Hepatocyte (in vitro differentiated cells): Measurements from ENCODE around the gene CD9. TPM values are rescaled to one million over a fixed set of nuclear protein-coding genes. Genes with fewer than 3 reads are reported as not detected.

Source experiments
- DNase-seq: peaks from one replicate; pipeline ENCODE4 v3.0.0-alpha.2; 2016; ENCODE audit warnings: low spot score
- H2AFZ ChIP-seq: fragments of 200-600 bp; sonication (generic); 2 replicates; pipeline ENCODE4 v1.6.0; 2016; ENCODE audit warnings: antibody characterized with exemption, mild to moderate bottlenecking
- H3K27ac ChIP-seq: fragments of 200-600 bp; sonication (generic); 2 replicates; pipeline ENCODE4 v1.5.1; 2016; ENCODE audit warnings: mild to moderate bottlenecking
- H3K27me3 ChIP-seq: fragments of 200-600 bp; sonication (generic); 2 replicates; pipeline ENCODE4 v1.6.1; 2016
- H3K36me3 ChIP-seq: fragments of 200-600 bp; sonication (generic); replicated peaks from 2 replicates; pipeline ENCODE4 v1.5.1; 2016; ENCODE audit warnings: low read depth; ENCODE audit not compliant: insufficient read depth
- H3K4me1 ChIP-seq: fragments of 200-600 bp; sonication (generic); 2 replicates; pipeline ENCODE4 v1.5.1; 2016; ENCODE audit warnings: mild to moderate bottlenecking, moderate library complexity; ENCODE audit not compliant: insufficient read depth
- H3K4me2 ChIP-seq: fragments of 200-600 bp; sonication (generic); 2 replicates; pipeline ENCODE4 v1.6.0; 2016
- H3K4me3 ChIP-seq: fragments of 200-600 bp; sonication (generic); 2 replicates; pipeline ENCODE4 v1.5.1; 2016; ENCODE audit warnings: mild to moderate bottlenecking
- H3K79me2 ChIP-seq: fragments of 200-600 bp; sonication (generic); 2 replicates; pipeline ENCODE4 v1.6.0; 2017; ENCODE audit warnings: mild to moderate bottlenecking
- H3K9me2 ChIP-seq: fragments of 200-600 bp; sonication (generic); replicated peaks from 2 replicates; pipeline ENCODE4 v1.6.0; 2017; ENCODE audit warnings: mild to moderate bottlenecking; ENCODE audit not compliant: insufficient read depth
- H3K9me3 ChIP-seq: fragments of 200-600 bp; sonication (generic); 2 replicates; pipeline ENCODE4 v1.5.1; 2016; ENCODE audit warnings: low read depth, mild to moderate bottlenecking
- H4K20me1 ChIP-seq: fragments of 200-600 bp; sonication (generic); 2 replicates; pipeline ENCODE4 v1.6.0; 2016; ENCODE audit warnings: mild to moderate bottlenecking; ENCODE audit not compliant: insufficient read depth, poor library complexity, severe bottlenecking
- EZH2 ChIP-seq: fragments of 200-600 bp; sonication (generic); IDR thresholded peaks from 2 replicates; pipeline ENCODE4 v1.6.1; 2016; ENCODE audit warnings: antibody characterized with exemption, mild to moderate bottlenecking, borderline replicate concordance
- EZH2phosphoT487 ChIP-seq: fragments of 200-600 bp; sonication (generic); IDR thresholded peaks from one replicate; pipeline ENCODE4 v1.6.1; 2018; ENCODE audit warnings: antibody characterized with exemption, mild to moderate bottlenecking, low read depth, moderate library complexity; ENCODE audit not compliant: unreplicated experiment, severe bottlenecking
- WGBS: methylation state at CpG from one replicate; pipeline ENCODE4 v1.1.6; 2016; ENCODE audit warnings: low lambda C conversion rate; ENCODE audit errors: missing lambda C conversion rate; 5-methylcytosine and 5-hydroxymethylcytosine counted together
- polyA plus RNA-seq: library from polyadenylated mRNA; unstranded; fragments of >200 nt; fragmentation: Nextera tagmentation; extraction: Ambion mirVana; gene quantifications from 2 replicates; pipeline ENCODE4 v1.2.1, GENCODE V29; 2016
- total RNA-seq: library from RNA; depleted of rRNA; stranded (reverse); fragments of >200 nt; gene quantifications from 2 replicates; pipeline ENCODE4 v1.2.3, GENCODE V29; 2014
- TF ChIP-seq, protein P1 (sequence below): fragments of 200-600 bp; sonication (generic); IDR thresholded peaks from 2 replicates; pipeline ENCODE4 v1.5.1; 2016; ENCODE audit warnings: antibody characterized with exemption, mild to moderate bottlenecking; ENCODE audit not compliant: poor library complexity

CD9 gene
- total and polyA plus RNA-seq, 2 experiments from 2014 or later: 117 to 188 TPM

- 29% methylated on average over 24 of the region's 24 CpGs for WGBS
- no peak overlapping the region for H3K4me3 ChIP-seq
Measured at GRCh38 chr12:6229224-6230218, 29.3 kb downstream of the CD9 start.

GRCh38 chr12:6230321-6231110 lies 30.3 kb downstream of the CD9 start:
- H3K36me3 ChIP-seq: no peaks in the 10 kb centered on the region
- peak; percentile 50 for DNase-seq
- H2AFZ ChIP-seq: no peak overlapping the region
- peak overlapping the region; percentile 65 for H3K4me2 ChIP-seq
- TF ChIP-seq EZH2phosphoT487: no peak
- no peak for TF ChIP-seq EZH2
- TF ChIP-seq, protein P1, sequence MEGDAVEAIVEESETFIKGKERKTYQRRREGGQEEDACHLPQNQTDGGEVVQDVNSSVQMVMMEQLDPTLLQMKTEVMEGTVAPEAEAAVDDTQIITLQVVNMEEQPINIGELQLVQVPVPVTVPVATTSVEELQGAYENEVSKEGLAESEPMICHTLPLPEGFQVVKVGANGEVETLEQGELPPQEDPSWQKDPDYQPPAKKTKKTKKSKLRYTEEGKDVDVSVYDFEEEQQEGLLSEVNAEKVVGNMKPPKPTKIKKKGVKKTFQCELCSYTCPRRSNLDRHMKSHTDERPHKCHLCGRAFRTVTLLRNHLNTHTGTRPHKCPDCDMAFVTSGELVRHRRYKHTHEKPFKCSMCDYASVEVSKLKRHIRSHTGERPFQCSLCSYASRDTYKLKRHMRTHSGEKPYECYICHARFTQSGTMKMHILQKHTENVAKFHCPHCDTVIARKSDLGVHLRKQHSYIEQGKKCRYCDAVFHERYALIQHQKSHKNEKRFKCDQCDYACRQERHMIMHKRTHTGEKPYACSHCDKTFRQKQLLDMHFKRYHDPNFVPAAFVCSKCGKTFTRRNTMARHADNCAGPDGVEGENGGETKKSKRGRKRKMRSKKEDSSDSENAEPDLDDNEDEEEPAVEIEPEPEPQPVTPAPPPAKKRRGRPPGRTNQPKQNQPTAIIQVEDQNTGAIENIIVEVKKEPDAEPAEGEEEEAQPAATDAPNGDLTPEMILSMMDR: no peak
- H4K20me1 ChIP-seq: no peaks in the 10 kb centered on the region
- no peaks in the 10 kb centered on the region for H3K9me3 ChIP-seq
- peaks cover 13% of the 10 kb centered on the region for H3K79me2 ChIP-seq
- peak overlapping the region; percentile 97 for H3K27ac ChIP-seq
- H3K9me2 ChIP-seq: no peaks in the 10 kb centered on the region
- H3K4me3 ChIP-seq: no peak overlapping the region
- peaks cover 85% of the 10 kb centered on the region for H3K4me1 ChIP-seq
- 60% methylated on average over 16 of the region's 16 CpGs for WGBS
- no peaks in the 10 kb centered on the region for H3K27me3 ChIP-seq

More at GRCh38 chr12:6229224-6230218, 29.3 kb downstream of the CD9 start:
- no peaks in the 10 kb centered on the region for H3K9me3 ChIP-seq
- no peaks in the 10 kb centered on the region for H3K9me2 ChIP-seq
- peak overlapping the region; percentile 65 for H3K4me2 ChIP-seq
- peak; percentile 84 for DNase-seq
- TF ChIP-seq EZH2phosphoT487: peak; percentile 33
- TF ChIP-seq, protein P1: no peak
- H3K36me3 ChIP-seq: no peaks in the 10 kb centered on the region
- peak overlapping the region; percentile 97 for H3K27ac ChIP-seq
- H4K20me1 ChIP-seq: no peaks in the 10 kb centered on the region
- H3K79me2 ChIP-seq: peaks cover 17% of the 10 kb centered on the region
- H3K4me1 ChIP-seq: peaks cover 81% of the 10 kb centered on the region
- no peak overlapping the region for H2AFZ ChIP-seq
- no peaks in the 10 kb centered on the region for H3K27me3 ChIP-seq

GRCh38 chr12:6231359-6232268 lies 31.4 kb downstream of the CD9 start:
- H3K79me2 ChIP-seq: peaks cover 13% of the 10 kb centered on the region
- peaks cover 75% of the 10 kb centered on the region for H3K4me1 ChIP-seq

More at GRCh38 chr12:6231359-6232268, 31.4 kb downstream of the CD9 start:
- WGBS: 85% methylated on average over 5 of the region's 5 CpGs
- H3K9me2 ChIP-seq: no peaks in the 10 kb centered on the region
- H3K36me3 ChIP-seq: no peaks in the 10 kb centered on the region
- TF ChIP-seq, protein P1: no peak
- TF ChIP-seq EZH2phosphoT487: no peak
- no peak for TF ChIP-seq EZH2
- H3K27me3 ChIP-seq: no peaks in the 10 kb centered on the region
- H3K9me3 ChIP-seq: no peaks in the 10 kb centered on the region
- peak overlapping the region; percentile 65 for H3K4me2 ChIP-seq
- no peaks in the 10 kb centered on the region for H4K20me1 ChIP-seq
- no peak for DNase-seq
- H3K27ac ChIP-seq: peak overlapping the region; percentile 97
- H3K4me3 ChIP-seq: no peak overlapping the region
- H2AFZ ChIP-seq: no peak overlapping the region
